NCI-H2081 (cell line): ENCODE data around the gene NELFB.

Source experiments
- DNase-seq, 2 experiments: peaks; one replicate each; lab custom pipeline; 2025; lab: John Stamatoyannopoulos, UW

NELFB gene

DNA sequence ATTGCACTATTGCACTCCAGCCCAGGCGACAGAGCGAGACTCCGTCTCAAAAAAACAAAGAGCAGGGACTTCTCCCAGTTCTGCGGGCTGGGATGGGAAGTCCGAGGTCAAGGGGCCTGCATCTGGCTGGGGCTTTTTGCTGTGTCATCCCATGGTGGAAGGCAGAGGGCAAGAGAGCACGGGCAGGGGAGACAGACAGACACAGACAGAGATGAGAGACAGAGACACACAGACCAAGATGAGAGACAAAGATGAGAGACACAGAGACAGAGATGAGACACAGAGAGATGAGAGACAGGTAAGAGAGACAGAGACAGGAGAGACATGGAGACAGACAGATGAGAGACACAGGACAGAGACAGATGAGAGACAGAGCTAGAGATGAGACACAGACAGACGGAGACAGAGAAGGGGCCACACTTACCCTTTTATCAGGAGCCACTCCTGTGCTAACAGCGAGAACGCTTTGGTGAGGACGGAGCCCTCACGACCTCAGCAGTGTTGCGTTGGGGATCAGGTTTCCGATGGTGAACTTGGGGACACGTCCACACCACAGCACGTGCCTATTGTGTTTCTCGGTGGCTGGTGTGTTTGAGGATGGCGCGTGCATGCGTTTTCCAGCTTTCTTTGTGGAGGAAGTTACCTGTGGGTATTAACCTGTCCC lies 13.5 kb downstream of the NELFB start:
- no peak for DNase-seq

DNA sequence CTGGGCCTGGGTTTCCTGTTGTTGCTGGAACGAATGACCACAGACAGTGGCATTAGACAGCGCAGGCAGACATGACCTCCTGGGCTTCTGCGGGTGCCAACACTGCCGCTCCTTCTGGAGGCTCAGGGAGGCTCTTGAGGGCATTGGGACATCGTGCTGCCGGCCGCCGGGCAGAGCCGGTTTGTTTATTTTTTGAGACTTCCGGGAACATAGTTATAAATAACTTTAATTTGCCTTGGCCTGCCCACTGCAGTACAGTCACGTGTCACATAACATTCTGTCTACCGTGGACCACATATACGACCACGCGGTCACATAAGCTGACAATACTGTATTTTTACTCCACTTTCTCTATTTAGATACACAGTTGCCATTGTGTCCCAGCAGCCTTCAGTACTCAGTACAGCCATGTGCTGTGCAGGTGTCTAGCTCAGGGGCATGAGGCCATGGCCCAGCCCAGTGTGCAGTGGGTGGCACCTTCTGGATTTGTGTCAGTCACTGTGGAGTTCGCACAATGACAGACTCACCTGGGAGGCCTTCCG lies 14.2 kb downstream of the NELFB start:
- DNase-seq, result no peak

DNA sequence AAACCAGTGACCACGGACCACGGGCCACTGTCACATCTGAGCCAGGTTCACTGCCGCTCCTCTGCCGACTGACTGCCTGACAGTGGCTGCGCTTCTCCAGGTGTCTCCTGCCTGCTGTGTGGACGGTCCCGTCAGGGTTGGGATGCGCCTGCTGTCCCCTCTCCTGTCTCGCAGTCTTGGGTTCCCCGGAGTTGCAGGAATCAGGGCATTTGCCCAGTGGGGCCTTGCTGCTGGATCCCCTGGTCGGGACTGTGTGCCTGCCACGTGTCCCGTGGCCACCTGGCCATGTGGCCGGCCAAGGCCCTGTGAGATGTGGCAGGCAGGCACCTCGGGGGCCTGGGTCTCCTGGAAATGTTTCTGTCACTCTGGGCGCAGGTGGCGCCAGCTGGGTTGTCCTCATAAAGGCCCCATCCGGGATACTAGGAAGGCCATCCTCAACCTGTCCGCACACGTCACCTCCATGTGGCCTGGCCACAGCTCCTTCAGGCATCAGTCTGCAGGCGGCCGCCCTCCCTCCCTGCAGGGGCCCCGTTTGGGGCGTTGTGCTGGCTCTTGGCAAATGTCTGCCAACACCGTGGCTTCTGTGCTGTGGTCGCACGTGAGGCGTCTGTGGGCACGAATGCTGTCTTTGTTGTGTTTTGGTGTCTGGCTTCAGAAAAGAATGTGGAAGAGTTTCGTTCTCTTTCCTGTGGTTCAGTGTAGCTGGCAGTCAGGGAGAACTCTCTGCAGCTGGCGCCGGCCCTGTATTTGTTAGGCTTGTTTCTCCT lies 16.0 kb downstream of the NELFB start:
- no peak for DNase-seq

DNA sequence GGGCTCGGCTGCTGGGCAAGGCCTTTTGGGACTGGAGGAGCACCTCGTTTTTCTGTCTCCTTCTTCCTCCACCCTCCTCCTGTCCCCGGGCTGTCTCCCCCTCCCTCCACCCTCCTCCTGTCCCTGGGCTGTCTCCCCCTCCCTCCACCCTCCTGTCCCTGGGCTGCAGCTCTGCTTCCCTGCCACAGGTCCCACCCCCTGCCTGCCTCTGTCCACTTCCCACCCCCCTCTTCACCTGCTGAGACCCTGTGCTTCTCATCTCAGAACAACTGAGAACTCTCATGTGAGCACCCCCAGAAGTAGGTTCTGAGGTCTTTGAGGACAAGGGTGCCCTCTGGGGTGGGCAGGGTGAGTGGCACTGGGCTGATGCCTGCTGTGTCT lies 16.6 kb downstream of the NELFB start:
- DNase-seq, result no peak

DNA sequence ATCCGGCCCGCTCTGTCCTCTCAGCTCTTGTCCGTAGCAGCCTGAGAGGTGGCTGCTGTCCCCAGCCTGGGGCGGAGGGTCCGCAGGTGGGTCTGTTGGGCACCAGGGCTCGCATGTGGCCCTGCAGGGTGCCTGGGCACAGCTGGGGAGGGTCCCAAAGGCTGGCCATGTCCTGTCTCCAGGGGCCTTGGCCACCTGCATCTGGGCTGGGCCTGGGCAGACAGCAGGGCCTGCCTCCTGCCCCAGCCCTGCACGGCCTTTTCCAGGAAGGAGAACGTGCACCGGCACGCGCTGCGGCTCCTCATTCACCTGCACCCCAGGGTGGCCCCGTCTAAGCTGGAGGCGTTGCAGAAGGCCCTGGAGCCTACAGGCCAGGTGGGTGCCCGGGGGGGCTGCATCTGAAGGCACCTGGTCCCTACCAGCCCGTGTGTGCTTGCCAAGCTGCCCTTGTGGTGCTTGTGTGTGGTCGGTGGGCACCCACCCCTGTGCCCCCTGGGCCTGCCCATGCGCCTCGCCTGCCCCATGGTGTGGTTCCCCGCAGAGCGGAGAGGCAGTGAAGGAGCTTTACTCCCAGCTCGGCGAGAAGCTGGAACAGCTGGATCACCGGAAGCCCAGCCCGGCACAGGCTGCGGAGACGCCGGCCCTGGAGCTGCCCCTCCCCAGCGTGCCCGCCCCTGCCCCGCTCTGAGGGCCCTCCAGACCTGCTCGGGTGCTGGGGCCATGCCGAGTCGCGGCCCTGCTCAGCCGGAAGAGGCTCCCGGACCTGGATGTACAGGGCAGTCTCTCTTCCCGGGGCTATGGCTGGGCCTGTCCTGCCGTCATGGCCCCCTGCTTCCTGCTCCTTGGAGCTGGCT lies 17.3 kb downstream of the NELFB start:
- DNase-seq, result no peak

DNA sequence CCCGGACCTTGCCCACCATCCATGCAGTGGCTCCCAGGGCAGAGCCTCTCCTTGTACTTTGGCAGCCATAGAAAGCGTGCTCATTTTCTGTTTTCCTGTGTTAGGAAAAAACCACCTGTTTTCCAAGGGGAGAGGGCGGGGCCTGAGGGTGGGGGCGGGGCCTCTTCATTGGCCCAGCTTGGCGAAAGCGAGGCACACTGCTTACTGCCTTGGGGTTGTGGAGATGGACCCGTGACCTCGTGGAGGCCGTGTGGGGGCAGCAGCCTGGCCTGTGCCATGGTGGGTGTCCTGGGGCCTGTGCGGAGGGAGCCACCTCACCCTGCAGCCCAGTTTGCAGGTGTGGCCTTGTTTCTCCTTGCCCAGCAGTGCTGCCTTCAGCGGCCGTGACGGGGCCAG lies 18.0 kb downstream of the NELFB start:
- DNase-seq, result no peak

DNA sequence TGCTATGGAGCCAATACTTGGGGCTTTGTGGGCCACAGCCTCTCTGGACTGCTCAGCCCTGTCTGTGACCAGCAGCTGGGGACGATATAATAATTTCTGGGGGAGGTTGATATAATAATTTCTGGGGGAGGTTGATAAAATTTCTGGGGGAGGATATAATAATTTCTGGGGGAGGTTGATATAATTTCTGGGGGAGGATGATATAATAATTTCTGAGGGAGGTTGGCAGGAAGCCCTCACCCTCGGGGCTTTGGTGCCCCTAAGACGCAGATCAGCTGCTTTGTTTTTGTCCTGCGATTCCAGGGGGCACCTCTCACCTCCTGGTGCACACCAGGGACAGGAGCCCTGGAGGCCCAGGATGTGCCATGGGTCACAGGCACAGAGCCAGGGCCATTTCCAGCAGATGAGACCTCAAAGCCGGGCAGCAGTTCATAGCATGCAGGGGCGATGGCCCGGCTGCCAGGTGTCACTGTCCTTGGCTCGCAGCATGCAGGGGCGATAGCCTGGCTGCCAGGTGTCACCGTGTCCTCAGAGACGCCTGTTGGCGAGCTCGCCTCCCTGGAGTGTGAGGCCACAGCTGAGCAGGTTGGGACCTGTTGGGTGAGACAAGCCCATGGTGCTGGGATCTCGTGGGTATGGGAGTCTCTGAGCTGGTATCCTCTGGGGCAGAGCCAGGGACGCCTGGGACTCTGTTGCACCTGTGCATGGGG lies 18.6 kb downstream of the NELFB start:
- DNase-seq, result peak; percentile 38 to 65

DNA sequence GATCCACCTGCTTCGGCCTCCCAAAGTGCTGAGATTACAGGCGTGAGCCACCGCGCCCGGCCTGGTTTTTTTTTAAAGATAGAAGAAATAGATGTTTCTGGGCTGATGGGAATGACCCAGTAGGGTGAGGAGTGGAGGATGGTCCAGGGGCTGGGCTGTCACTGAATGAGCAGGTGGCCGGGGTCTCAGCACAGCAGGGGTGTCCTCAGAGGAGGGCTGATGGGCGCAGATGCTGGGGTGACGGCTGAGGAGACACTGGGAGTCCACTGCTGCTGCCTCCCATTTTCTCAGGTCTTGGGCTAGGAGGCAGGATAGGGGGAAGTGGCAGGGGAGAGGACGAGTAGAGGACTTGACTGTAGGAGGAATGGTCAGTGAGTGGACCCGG lies 20.1 kb downstream of the NELFB start:
- DNase-seq, result no peak

DNA sequence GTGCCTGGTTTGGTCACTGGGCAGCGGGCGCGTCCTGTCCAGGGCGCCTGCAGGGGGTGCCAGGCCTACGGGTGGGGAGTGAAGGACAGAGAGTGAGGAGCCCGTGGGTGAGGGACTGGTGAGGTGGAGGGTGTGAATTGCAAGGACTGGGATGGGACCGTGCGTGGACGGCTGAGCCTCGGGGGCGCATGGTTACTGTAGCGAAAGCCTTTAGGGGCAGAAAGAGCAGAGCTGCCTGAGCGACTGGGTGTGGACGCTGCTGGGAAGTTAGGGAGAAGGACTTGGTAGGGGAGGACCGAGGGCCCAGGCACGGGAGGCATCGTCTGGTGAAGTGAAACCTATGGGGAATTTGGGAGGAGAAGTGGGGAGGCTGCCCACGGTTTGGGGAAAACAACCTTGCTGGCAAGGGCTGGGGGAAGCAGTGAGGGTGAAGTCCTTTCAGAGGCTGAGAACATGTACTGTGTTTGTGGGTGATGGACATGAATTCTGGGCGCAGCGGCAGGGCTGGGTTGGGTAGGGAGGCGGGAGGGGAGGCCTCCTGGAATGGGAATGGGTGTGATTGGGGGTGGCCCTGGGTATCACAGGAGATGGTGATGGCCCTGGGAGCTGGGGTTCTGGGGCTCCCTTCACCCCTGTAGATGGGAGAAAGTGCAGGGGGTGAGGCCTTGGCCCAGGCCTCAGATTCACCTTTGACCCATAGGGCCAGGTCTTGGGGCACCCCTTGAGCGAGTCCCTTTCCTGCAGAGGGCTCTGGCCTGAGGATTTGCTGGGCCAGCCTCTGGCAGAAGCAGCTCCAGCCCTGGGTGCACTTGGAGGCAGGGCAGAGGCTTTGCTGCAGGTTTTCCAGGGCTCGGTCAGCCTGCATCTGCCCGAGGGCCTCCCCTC lies 20.7 kb downstream of the NELFB start:
- DNase-seq, result no peak

DNA sequence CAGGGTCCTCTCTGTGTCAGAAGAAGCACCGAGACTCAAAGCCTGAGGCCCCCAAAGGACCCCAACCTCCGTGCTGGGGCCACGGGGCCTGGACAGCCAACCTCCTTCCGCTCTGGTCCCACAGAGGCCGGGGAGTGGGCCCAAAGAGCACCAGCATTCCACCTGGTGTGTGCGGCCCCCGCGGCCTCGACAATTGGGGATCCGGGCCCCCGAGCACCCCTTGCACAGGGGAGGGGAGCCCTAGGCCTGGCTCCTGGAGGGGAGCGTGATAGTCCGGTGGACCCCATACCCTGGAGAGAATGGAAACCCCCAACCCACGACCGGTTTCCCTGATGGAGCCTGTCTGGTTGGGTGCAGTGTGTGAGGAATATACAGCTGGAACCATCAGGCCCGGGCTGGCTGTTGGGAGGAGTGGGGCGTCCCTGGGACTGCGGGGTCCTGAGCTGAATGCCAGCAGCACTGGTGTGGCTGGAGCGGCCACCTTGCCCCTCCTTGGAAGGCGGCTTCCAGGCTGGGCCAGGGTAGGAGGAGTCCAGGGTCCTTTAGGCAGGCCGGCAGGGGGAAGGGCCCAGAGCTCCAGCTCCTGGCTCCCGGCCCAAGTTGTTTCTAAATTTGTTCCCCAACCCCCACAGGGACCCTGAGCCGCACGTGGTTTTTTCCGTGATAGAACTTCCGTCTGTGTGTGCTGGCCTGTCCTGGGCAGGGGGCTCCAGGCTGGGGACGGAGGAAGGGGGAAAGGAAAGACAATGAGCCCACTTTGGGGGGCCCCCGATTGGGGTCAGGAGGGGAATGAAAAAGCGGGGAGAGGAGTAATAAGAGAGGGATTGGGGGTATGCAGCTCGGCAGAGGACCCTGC lies 21.6 kb downstream of the NELFB start:
- DNase-seq, result no peak

DNA sequence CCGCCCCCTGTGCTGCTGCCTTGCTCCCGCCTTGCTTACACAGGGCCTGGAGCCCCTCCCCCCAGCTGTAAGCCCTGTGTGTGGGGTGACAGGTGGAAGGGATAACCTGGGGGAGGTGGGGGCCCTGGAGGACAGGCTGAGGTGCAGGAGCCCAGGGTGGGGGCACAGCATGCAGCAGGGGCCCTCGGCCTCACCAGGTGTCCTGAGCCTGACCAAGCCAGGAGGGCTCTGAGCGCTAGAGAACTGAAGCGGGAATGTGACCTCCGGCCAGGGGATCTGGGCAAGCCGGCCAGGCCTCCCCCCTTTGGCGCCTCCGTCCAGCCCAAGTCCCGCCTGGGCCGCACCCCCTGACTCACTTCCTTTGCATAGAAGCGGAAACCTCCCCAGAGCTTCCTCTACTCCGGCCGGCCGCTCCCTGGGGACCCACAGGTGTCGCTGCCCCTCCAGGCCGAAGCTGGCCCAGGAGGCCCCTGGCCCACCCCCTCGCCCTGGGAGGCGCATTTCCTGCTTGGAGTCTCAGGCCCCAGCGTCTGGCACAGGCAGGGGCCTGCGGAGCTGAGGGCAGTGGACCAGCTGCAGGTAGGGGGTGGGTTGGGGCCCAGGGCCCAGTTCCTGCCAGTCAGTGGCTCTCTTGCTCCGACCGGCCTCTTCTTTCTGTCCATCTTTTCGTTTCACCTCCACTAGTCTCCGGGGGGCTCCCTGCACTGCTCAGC lies 22.4 kb downstream of the NELFB start, which contains the start of gene TOR4A:
Gene TOR4A, plus strand, starts transcription at position 398 of the 713 bp plus-strand sequence. CDS start 964 bp downstream, outside the sequence.
- DNase-seq, result no peak

DNA sequence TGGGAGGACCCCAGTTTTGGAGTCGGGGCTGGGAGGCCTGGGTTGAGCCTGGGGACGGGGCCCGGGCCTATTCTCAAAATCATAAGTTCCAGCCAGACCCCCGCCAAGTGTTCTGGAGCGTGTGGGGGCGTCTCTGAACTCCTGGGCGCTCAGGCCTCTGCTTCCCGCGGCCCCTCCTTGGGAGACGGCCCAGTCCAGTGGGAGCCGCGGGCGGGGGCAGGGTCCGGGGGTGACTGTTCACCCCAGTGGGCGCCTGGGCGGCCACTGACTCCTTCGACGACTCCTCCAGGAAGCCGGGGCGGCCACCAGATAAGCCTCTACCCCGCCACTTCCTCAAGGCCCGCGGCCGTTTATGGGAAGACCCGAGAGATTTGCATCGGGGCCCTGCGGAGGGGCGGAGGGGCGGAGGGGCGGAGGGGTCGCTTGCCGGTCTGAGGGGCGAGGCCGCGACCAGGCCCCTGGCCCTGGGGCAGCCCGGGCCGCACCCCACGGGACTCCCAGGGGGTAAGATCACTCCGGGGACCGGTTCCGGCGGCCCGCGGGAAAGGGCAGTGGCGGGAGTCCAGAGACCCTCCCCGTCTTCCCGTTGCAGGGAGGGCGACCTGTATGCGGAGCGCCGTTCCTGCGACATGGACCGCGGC lies 23.1 kb downstream of the NELFB start:
- DNase-seq, result no peak

DNA sequence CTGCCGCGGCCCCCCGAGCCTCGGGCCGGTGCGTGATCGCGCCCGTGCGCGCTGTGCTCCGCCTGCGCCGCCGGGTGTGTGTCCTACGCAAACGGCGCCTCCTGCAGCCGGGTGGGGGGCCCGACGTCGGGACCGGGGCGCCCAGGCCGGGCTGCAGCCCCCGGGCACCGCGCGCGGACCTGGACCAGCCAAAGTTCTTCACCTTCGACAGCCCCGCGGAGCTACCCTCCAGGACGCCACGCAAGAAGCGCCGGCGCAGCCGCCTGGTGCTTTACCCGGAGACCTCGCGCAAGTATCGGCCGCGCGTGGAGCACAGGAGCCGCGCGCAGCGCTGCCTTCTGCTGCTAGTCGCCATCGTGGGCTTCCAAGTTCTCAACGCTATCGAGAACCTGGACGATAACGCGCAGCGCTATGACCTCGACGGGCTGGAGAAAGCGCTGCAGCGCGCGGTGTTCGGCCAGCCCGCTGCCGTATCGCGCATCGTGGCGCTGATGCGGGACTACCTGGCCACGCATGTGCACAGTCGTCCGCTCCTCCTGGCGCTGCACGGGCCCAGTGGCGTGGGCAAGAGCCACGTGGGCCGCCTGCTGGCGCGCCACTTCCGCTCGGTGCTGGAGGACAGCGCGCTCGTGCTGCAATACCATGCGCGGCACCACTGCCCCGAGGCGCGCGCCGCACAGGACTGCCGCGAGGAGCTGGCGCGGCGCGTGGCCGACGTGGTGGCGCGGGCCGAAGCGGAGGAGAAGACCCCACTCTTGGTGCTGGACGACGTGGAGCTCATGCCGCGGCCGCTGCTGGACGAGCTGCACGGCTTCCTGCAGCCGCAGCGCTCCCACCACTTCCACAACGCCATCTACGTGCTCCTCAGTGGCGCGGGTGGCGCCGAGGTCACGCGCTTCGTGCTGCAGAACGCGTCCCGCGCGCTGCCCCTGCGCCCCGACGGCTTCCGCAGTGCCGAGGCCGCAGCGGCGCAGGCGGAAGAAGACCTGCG lies 23.9 kb downstream of the NELFB start:
- no peak for DNase-seq

DNA sequence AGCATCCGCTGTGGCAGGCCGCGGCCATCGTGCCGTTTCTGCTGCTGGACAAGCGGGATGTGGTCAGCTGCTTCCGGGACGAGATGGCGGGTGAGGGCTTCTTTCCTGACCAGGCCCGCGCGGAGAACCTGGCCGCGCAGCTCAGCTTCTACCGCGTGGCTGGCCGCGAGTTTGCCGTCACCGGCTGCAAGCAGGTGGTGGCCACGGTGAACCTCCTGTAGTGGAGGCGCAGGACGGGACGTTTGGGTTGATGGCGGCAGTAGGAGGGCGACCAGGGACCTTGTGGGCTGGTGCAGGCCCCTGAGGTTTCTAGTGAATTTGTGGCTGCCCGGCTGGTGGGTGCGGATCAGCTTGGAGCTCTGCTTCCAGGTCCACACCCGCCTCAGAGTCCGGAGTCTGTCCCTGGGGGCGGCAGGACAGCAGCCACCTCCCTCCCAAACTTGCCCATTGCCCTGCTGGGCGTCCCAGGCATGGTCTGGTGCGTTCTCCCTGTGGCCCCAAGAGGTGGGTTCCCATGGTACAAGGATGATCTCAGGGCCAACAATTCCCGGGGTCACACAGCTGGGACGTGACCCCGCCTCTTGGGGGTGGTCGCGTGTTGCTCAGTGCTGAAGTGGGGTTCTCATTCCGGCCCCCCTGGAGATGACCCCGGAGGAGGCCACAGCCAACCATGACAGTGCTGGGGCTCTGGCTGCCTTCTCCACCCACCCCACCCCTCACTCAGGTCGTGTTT lies 24.8 kb downstream of the NELFB start:
- DNase-seq, result no peak

DNA sequence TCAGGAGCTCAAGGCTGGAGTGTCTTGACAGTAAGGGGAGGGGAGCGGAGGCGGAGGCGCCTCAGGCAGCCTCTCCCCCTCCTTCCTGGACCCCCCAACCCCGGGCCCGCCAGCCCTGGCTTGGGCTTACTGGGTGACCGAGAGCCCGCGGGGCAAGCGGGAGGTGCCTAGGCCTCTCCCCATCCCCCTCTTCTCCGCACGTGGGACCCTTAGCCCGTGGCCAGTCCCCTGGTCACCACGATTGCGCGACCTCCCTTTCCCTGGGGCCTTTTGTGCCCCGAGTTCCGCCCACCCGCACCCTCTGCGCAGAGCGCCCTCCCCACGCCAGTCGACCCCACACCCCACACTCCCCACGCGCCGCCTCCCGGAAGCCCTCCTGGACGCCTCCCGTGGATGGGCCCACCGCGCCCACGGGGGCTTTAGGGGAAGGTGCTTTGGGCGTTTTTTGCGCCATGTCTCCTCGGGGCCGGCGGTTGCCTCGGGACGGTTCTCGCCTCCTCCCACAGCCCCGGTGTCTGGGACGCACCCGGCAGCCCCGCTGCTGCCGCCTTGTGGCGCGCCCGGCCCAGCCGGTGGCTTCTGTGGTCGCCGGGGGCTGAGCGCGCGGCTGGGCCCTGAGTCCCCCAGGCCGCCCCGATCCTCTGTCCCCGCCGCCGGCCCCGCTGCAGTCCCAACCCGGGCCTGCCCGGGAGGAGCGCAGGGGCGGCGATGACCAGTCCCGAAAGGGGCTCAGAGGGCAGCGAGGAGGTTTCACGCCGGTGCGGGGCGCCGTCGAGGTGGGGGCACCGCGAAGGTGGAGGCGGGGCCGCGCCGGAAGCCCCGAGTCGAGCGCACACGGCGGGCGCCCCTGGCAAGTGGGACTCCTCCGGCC lies 25.6 kb downstream of the NELFB start:
- no peak for DNase-seq
